HG03139 (cell line): ENCODE data around the gene VSIR.

Experiments
- ATAC-seq: cut with Tn5 transposase; IDR thresholded peaks from one replicate; pipeline ENCODE4 v1.9.1; 2021; ENCODE audit not compliant: unreplicated experiment

The VSIR gene

DNA sequence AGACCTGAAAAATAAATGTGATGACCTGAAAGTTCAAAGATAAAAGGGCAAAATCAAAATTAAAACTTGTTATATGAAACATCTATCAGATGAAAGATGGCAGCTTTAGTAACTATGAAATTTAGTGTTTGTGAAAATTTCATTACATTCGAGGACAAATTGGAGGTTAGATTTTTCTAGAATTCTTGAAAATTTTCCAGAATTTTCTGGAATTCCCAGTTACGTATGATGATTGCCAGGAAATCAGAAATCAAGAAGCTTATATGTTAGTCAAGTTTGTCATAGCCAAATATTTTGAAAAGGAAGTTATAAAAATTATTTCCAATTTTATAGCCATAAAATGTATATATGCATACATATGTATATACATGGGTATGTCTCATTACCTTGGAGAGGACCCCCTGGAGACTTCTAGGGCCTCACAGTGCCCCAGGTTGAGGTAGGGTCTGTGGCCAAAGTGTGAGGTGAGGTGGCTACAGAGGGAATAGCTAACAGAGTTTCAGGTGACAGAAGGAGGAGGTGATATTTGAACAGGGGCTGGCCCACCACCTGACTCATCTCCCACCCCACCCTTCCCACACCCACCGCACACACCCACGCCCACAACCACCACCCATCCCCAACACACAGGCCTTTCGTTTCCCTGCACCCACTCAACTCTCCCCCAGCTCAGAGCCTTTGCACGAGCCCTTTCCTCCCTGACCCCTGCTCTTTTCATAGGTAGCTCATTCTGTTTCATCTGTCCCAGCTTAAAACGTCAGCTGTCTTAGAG is 75.2 kb downstream of the VSIR start:
- ATAC-seq, result no peak
